ENCODE measurements around the gene TCAP. TPM values are rescaled to one million over a fixed set of nuclear protein-coding genes. Genes with fewer than 3 reads are reported as not detected.
A peak's percentile ranks its signal among the peaks of the same experiment; 100 is the strongest.

Gene TCAP
- total RNA-seq, 1 donor from 2014 or later, result 2.3 TPM

DNA sequence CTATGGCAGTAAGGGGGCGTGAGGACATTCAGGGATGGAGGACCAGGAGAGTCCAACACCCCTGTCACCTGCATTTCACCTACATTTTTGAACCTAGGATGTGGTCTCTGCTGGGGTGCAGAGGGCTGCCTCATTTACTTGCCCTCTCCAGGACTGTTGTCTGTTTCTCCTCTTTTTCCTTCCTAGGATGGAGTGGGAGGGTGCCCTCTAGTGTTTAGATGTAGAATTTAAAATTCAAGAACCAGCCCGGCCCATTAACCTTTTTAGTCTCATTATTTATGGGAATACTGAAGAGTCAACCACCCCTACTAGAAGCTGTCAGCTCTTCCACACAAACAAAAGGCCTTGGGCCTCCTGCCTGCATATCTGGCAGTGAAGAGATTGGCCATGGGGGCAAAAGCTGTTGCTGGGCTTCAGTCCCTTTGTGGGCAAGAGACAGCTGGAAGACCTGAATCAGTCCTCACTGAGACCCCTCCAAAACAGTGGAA is 30.7 kb upstream of the TCAP start:
- Mint-ChIP-seq H3K27ac (ENCODE audit: unreplicated experiment) (no peak overlapping the region), H3K36me3 (ENCODE audit: unreplicated experiment) (no peaks in the 10 kb centered on the region), H3K27me3 (ENCODE audit: unreplicated experiment) (peaks cover 13% of the 10 kb centered on the region), H3K4me3 (ENCODE audit: unreplicated experiment) (no peak overlapping the region), H3K4me1 (ENCODE audit: low read depth, unreplicated experiment) (peaks cover 11% of the 10 kb centered on the region), H3K9me3 (ENCODE audit: unreplicated experiment) (peaks cover 7% of the 10 kb centered on the region)
- TF ChIP-seq CTCF (IDR thresholded peaks at IDR 0.05; ENCODE audit: partially characterized antibody, unreplicated experiment), result peak; percentile 83
- no peak for DNase-seq

- DNase-seq, result no peak
- H3K4me3 Mint-ChIP-seq (ENCODE audit: unreplicated experiment), result no peak overlapping the region
- no peaks in the 10 kb centered on the region for H3K36me3 Mint-ChIP-seq (ENCODE audit: unreplicated experiment)
- no peak for TF ChIP-seq CTCF (IDR thresholded peaks at IDR 0.05; ENCODE audit: partially characterized antibody, unreplicated experiment)
- peaks cover 11% of the 10 kb centered on the region for H3K4me1 Mint-ChIP-seq (ENCODE audit: low read depth, unreplicated experiment)
- H3K27ac Mint-ChIP-seq (ENCODE audit: unreplicated experiment), result no peak overlapping the region
- H3K9me3 Mint-ChIP-seq (ENCODE audit: unreplicated experiment), result peaks cover 7% of the 10 kb centered on the region
- H3K27me3 Mint-ChIP-seq (ENCODE audit: unreplicated experiment), result peaks cover 8% of the 10 kb centered on the region
Observed at GRCh38 chr17:39635614-39636176, 29.5 kb upstream of the TCAP start.

DNA sequence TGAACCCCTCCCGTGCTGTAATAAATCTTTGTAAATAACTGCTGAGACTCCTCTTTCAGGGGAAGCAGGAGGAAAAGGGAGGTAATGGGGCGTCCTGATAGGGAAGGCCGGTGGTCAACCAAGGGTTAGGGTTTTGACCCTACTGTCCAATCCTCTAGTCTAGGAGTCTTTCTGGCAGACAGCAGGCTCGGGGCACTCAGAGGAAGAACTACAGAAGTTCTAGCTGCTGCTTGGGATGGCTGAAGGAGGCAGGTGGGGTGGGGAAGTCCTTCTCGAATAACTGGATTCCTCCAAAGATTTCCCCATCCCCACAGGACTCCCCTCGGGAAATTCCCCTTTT is 28.6 kb upstream of the TCAP start:
- Mint-ChIP-seq H3K4me1 (ENCODE audit: low read depth, unreplicated experiment) (peaks cover 9% of the 10 kb centered on the region), H3K27ac (ENCODE audit: unreplicated experiment) (no peak overlapping the region), H3K27me3 (ENCODE audit: unreplicated experiment) (peaks cover 5% of the 10 kb centered on the region), H3K36me3 (ENCODE audit: unreplicated experiment) (no peaks in the 10 kb centered on the region), H3K9me3 (ENCODE audit: unreplicated experiment) (peaks cover 5% of the 10 kb centered on the region), H3K4me3 (ENCODE audit: unreplicated experiment) (peak overlapping the region; percentile 96)
- no peak for DNase-seq
- TF ChIP-seq CTCF (IDR thresholded peaks at IDR 0.05; ENCODE audit: partially characterized antibody, unreplicated experiment), result no peak

DNA sequence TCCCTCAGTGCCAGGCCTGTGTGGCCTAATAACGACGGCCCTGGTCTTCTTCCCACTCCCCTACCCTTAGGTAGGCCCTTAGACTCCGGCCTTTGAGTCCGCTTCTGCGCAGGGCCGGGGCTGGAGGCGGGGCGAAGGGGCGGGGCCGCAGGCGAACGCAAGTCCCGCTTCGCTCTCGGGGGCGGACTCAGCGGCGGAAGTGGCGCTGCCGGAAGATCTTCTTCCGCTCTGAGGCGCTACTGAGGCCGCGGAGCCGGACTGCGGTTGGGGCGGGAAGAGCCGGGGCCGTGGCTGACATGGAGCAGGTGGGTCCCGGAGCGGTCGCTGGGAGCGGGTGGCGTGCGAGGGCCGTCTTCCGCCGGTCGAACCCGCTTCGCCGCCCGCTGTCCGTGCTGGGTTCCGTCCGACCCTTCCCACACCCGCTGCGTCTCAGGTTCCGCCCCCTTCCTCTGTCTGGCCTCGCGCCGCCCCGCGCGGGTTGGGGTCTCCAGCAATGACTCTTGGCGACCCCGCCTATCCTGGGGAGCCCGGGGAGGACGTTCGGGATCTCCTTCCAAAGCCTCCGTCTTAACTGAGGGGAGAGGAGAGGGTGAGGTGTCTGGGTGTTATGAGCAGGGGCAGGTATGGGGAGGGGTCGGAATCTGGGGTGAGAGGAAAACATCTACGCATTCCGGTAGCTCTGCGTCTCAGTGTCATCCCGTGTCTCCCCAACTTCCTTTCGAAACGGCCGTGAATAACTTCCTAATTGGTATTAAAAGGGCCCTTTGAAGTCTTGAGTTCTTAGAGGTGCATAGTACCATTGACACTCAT is 28.0 kb upstream of the TCAP start, which contains the start of gene STARD3:
STARD3 (plus strand) TSS at position 218 of the 810 bp plus-strand sequence. CDS start 16,388 bp downstream, outside the sequence.
- H3K27me3 Mint-ChIP-seq (ENCODE audit: unreplicated experiment), result peaks cover 5% of the 10 kb centered on the region
- no peak for TF ChIP-seq CTCF (IDR thresholded peaks at IDR 0.05; ENCODE audit: partially characterized antibody, unreplicated experiment)
- H3K4me1 Mint-ChIP-seq (ENCODE audit: low read depth, unreplicated experiment), result peaks cover 9% of the 10 kb centered on the region
- H3K9me3 Mint-ChIP-seq (ENCODE audit: unreplicated experiment), result peaks cover 5% of the 10 kb centered on the region
- H3K4me3 Mint-ChIP-seq (ENCODE audit: unreplicated experiment), result peak within 1 kb of the TSS; percentile 96
- DNase-seq, result peak; percentile 96
- H3K27ac Mint-ChIP-seq (ENCODE audit: unreplicated experiment), result peak within 1 kb of the TSS; percentile 6
- no peaks in the 10 kb centered on the region for H3K36me3 Mint-ChIP-seq (ENCODE audit: unreplicated experiment)

- Mint-ChIP-seq H3K9me3 (ENCODE audit: unreplicated experiment) (peaks cover 7% of the 10 kb centered on the region), H3K27me3 (ENCODE audit: unreplicated experiment) (peaks cover 7% of the 10 kb centered on the region), H3K4me1 (ENCODE audit: low read depth, unreplicated experiment) (peaks cover 9% of the 10 kb centered on the region), H3K27ac (ENCODE audit: unreplicated experiment) (no peak overlapping the region), H3K36me3 (ENCODE audit: unreplicated experiment) (no peaks in the 10 kb centered on the region), H3K4me3 (ENCODE audit: unreplicated experiment) (peak overlapping the region; percentile 96)
- no peak for TF ChIP-seq CTCF (IDR thresholded peaks at IDR 0.05; ENCODE audit: partially characterized antibody, unreplicated experiment)
- no peak for DNase-seq
Observed at GRCh38 chr17:39638317-39638716, 26.8 kb upstream of the TCAP start.
